ENCODE data around the gene CHCHD10. TPM values are rescaled to one million over a fixed set of nuclear protein-coding genes. Genes with fewer than 3 reads are reported as not detected.
"Not testable (repeated sequence)": the region's sequence is repeated elsewhere in the genome, so short reads cannot be mapped to it uniquely, and the experiment has no call there.

CHCHD10 gene
- total RNA-seq, 1 experiment from 2014 or later: 117 TPM

GRCh38 chr22:23743303-23743705 lies 24.5 kb downstream of the CHCHD10 start:
- H3K4me3 ChIP-seq (ENCODE audit: low read depth, low read length, poor library complexity, severe bottlenecking): no peak overlapping the region
- ChIA-PET CTCF (no interaction called here), POLR2A (ENCODE audit: low non-redundant PET) (no interaction called here)

DNA sequence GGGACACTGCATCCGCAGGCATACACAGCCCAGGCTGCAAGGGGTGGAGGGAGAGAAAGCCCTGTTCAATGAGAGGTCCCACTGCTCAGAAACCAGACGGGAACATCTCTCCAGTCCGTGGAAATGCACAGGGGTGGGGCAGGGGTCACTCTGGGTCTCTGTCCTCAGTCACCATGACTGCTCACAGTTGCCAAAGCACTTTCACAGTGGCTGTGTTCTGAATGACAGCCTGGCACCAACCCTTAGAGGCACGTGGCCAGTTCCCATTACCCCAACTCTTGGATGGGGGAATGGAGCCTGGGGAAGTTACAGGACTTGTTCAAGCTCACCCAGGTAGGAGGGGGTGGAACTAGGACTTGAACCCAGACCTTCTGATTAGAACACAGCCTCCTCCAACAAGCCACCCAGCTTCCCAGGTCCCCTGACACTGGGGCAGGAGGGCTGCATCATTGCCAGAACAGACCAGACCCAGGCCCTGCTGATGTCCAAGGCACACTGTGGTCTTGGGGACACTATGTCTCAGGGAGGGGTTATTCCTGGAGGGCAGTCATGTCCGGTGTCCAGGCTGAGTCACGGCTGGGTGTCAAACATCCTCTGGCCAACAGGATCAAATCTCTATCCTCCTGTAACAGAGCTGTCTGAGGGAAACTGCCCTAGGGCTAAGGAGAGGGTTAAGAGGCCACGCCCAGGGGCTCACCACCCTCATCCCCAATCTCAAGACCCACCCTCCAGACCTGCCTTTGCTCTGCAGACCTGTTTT lies 25.1 kb downstream of the CHCHD10 start:
- BruUV-seq (replicated peaks): no TSS peak
- Histone ChIP-seq H3K4me1 (ENCODE audit: insufficient read depth, low read length, poor library complexity, severe bottlenecking) (no peaks in the 10 kb centered on the region), H3K4me3 (ENCODE audit: low read depth, low read length, poor library complexity, severe bottlenecking) (no peak overlapping the region), H3K27ac (ENCODE audit: low read depth, low read length, poor library complexity, severe bottlenecking) (no peak overlapping the region), H3K27me3 (replicated peaks; ENCODE audit: insufficient read depth, low read depth, low read length, poor library complexity) (no peaks in the 10 kb centered on the region), H3K36me3 (ENCODE audit: insufficient read depth, low read length, poor library complexity, severe bottlenecking) (peaks cover 34% of the 10 kb centered on the region), H3K9me3 (ENCODE audit: low read depth, low read length, poor library complexity, severe bottlenecking) (no peaks in the 10 kb centered on the region)
- TF ChIP-seq EZH2 (IDR thresholded peaks at IDR 0.05; ENCODE audit: borderline replicate concordance, low read depth, low read length, poor library complexity, severe bottlenecking): no peak
- TF ChIP-seq, protein P1, sequence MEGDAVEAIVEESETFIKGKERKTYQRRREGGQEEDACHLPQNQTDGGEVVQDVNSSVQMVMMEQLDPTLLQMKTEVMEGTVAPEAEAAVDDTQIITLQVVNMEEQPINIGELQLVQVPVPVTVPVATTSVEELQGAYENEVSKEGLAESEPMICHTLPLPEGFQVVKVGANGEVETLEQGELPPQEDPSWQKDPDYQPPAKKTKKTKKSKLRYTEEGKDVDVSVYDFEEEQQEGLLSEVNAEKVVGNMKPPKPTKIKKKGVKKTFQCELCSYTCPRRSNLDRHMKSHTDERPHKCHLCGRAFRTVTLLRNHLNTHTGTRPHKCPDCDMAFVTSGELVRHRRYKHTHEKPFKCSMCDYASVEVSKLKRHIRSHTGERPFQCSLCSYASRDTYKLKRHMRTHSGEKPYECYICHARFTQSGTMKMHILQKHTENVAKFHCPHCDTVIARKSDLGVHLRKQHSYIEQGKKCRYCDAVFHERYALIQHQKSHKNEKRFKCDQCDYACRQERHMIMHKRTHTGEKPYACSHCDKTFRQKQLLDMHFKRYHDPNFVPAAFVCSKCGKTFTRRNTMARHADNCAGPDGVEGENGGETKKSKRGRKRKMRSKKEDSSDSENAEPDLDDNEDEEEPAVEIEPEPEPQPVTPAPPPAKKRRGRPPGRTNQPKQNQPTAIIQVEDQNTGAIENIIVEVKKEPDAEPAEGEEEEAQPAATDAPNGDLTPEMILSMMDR (conservative IDR thresholded peaks at IDR 0.05; ENCODE audit: low read depth, low read length): no peak
- POLR2A ChIA-PET (ENCODE audit: low non-redundant PET): no interaction called here
- no peak for DNase-seq (ENCODE audit: low spot score)
- CTCF ChIA-PET: interaction anchor here (0.6 kb wide), 1 partner anchor 580 kb away, joined by 5 read pairs; no protein-coding TSS in a partner anchor
- intact Hi-C loops (cut with micrococcal nuclease; ENCODE audit: unreplicated experiment): no loop called here

More at GRCh38 chr22:23743303-23743705, 24.5 kb downstream of the CHCHD10 start:
- TF ChIP-seq, protein P1 (conservative IDR thresholded peaks at IDR 0.05; ENCODE audit: low read depth, low read length): no peak
- TF ChIP-seq EZH2 (IDR thresholded peaks at IDR 0.05; ENCODE audit: borderline replicate concordance, low read depth, low read length, poor library complexity, severe bottlenecking): no peak
- Histone ChIP-seq H3K4me1 (ENCODE audit: insufficient read depth, low read length, poor library complexity, severe bottlenecking) (no peaks in the 10 kb centered on the region), H3K27ac (ENCODE audit: low read depth, low read length, poor library complexity, severe bottlenecking) (no peak overlapping the region), H3K27me3 (replicated peaks; ENCODE audit: insufficient read depth, low read depth, low read length, poor library complexity) (no peaks in the 10 kb centered on the region), H3K9me3 (ENCODE audit: low read depth, low read length, poor library complexity, severe bottlenecking) (no peaks in the 10 kb centered on the region), H3K36me3 (ENCODE audit: insufficient read depth, low read length, poor library complexity, severe bottlenecking) (peaks cover 34% of the 10 kb centered on the region)
- no peak for DNase-seq (ENCODE audit: low spot score)
- intact Hi-C loops (cut with micrococcal nuclease; ENCODE audit: unreplicated experiment): no loop called here
- BruUV-seq (replicated peaks): no TSS peak

DNA sequence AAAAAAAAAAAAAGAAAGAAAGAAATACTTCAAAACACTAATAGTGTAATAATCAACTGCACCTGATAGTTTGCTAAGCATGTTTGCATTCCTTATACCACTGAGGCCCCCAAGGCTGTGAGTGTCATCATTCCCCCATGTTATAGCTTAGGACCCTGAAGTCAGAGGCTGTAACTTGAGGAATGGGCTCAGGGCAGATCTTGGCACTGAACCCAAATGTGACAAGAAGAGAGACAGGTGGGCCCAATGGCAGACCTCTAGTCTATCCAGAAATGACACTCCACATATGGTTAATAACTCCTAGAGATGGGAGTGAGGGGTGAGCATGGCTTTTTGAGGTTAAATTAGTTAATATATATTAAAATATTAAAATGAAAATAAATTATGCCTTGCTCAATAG lies 30.1 kb downstream of the CHCHD10 start:
- no peak for DNase-seq (ENCODE audit: low spot score)
- Histone ChIP-seq H3K27ac (ENCODE audit: low read depth, low read length, poor library complexity, severe bottlenecking) (no peak overlapping the region), H3K4me1 (ENCODE audit: insufficient read depth, low read length, poor library complexity, severe bottlenecking) (no peaks in the 10 kb centered on the region), H3K9me3 (ENCODE audit: low read depth, low read length, poor library complexity, severe bottlenecking) (no peaks in the 10 kb centered on the region), H3K27me3 (replicated peaks; ENCODE audit: insufficient read depth, low read depth, low read length, poor library complexity) (no peaks in the 10 kb centered on the region), H3K36me3 (ENCODE audit: insufficient read depth, low read length, poor library complexity, severe bottlenecking) (peaks cover 8% of the 10 kb centered on the region), H3K4me3 (ENCODE audit: low read depth, low read length, poor library complexity, severe bottlenecking) (no peak overlapping the region)
- ChIA-PET CTCF (interaction anchor here (0.7 kb wide), 1 partner anchor 111 kb away, joined by 4 read pairs; no protein-coding TSS in a partner anchor), POLR2A (ENCODE audit: low non-redundant PET) (no interaction called here)
- no peak for TF ChIP-seq EZH2 (IDR thresholded peaks at IDR 0.05; ENCODE audit: borderline replicate concordance, low read depth, low read length, poor library complexity, severe bottlenecking)
- TF ChIP-seq, protein P1 (conservative IDR thresholded peaks at IDR 0.05; ENCODE audit: low read depth, low read length): no peak
- BruUV-seq (replicated peaks): no TSS peak
- intact Hi-C loops (cut with micrococcal nuclease; ENCODE audit: unreplicated experiment): no loop called here

DNA sequence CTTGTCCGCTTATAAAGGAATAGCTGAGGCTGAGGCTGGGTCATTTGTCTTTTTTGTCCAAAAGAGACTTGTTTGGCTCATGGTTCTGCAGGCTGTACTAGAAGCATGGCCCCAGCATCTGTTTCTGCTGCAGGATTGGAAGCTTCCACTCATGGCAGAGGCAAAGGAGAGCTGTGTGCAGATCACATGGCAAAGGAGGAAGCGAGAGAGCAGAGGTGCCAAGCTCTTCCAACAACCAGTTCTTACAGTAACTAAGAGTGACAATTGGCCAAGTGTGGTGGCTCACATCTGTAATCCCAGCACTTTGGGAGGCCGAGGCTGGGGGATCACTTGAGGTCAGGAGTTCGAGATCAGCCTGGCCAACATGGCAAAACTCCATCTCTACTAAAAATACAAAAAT lies 39.7 kb downstream of the CHCHD10 start:
- DNase-seq (ENCODE audit: low spot score); H3K4me1 ChIP-seq (ENCODE audit: insufficient read depth, low read length, poor library complexity, severe bottlenecking); CTCF ChIA-PET; H3K36me3 ChIP-seq (ENCODE audit: insufficient read depth, low read length, poor library complexity, severe bottlenecking); intact Hi-C loops (cut with micrococcal nuclease; ENCODE audit: unreplicated experiment); H3K4me3 ChIP-seq (ENCODE audit: low read depth, low read length, poor library complexity, severe bottlenecking); BruUV-seq (replicated peaks); POLR2A ChIA-PET (ENCODE audit: low non-redundant PET); H3K27me3 ChIP-seq (replicated peaks; ENCODE audit: insufficient read depth, low read depth, low read length, poor library complexity); H3K9me3 ChIP-seq (ENCODE audit: low read depth, low read length, poor library complexity, severe bottlenecking); H3K27ac ChIP-seq (ENCODE audit: low read depth, low read length, poor library complexity, severe bottlenecking): not testable (repeated sequence)
